PC-9 (cell line): ENCODE results near the gene SYAP1.
"Not testable (repeated sequence)": the region's sequence is repeated elsewhere in the genome, so short reads cannot be mapped to it uniquely, and the experiment has no call there.

Source experiments
- CTCF ChIP-seq: fragments of 200-600 bp; sonication (generic); conservative IDR thresholded peaks from 2 replicates; pipeline ENCODE4 v1.6.1; 2017; ENCODE audit warnings: mixed run types, antibody characterized with exemption, mild to moderate bottlenecking, moderate library complexity
- EZH2 ChIP-seq: fragments of 200-600 bp; sonication (generic); IDR thresholded peaks from 2 replicates; pipeline ENCODE4 v1.8.0; 2017; ENCODE audit warnings: antibody characterized with exemption, low read depth

DNA sequence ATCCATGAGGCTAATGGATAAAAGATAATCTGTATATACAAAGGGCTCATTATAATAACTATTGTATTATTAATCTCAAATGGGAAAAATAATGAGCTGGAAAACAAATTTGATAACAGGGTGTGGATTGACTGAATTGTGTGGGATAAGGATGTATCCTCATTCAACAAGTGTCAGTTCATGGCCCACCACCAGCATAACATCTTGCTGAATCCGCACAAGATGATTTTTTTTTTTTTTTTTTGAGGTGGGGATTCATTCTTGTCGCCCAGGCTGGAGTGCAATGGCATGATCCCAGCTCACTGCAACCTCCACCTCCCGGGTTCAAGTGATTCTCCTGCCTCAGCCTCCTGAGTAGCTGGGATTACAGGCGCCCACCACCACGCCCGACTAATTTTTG lies 3.8 kb upstream of the SYAP1 start:
- TF ChIP-seq CTCF, EZH2: not testable (repeated sequence)
